Measurements from ENCODE around the gene PCBP1. TPM values are rescaled to one million over a fixed set of nuclear protein-coding genes. Genes with fewer than 3 reads are reported as not detected.

The PCBP1 gene
- total and polyA plus RNA-seq, 9 of the 15 experiments (the other 6 are each of a cell fraction or from before 2014, with no cell fraction given): 19.2 to 407 (median 78.1) TPM

DNA sequence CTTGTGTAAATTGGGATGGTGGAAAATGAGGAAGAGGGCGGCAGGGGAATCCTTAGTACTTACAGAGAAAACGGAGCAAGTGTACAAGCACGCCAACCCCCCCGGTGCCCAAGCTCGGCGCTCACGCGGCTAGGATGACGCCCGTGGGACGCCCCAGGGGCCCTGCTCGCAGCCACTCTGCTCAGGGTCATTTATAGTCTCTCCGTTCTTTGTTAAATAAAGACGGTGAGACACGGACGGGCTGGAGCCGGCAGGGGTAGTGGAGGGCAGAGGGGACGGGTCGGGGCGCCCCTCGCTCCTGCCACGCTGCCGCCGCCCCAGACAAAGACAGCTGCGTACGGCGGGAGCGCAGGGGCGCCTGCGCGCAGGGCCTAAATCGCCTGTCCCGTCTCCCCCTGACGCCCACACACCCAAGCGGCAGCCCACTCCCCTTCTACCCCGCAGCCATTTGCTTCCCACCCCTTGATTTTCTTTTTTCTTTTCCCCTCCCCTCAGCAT lies 37.8 kb downstream of the PCBP1 start (continued):
- 0 out of 2 replicates have a peak, but pooled peaks have one; percentile 12 for TF ChIP-seq NR4A1 (CRISPR knock-in tag; IDR thresholded peaks at IDR 0.05)
- no peak for TF ChIP-seq NR4A1 (tag; IDR thresholded peaks at IDR 0.05)
- peak; percentile 49 for TF ChIP-seq CHD1 (IDR thresholded peaks at IDR 0.05; ENCODE audit: low read length)
- peak; percentile 78 for TF ChIP-seq SMAD4 (CRISPR knock-in tag; conservative IDR thresholded peaks at IDR 0.05)
- peak; percentile 34 for TF ChIP-seq GATAD2B (IDR thresholded peaks at IDR 0.05; ENCODE audit: borderline replicate concordance)
- 0 out of 2 replicates have a peak, but pooled peaks have one; percentile 4 for TF ChIP-seq BRD4 (IDR thresholded peaks at IDR 0.05)
- 0 out of 2 replicates have a peak, but pooled peaks have one; percentile 7 for TF ChIP-seq CREM (IDR thresholded peaks at IDR 0.05; ENCODE audit: low read depth)
- TF ChIP-seq, protein P1, sequence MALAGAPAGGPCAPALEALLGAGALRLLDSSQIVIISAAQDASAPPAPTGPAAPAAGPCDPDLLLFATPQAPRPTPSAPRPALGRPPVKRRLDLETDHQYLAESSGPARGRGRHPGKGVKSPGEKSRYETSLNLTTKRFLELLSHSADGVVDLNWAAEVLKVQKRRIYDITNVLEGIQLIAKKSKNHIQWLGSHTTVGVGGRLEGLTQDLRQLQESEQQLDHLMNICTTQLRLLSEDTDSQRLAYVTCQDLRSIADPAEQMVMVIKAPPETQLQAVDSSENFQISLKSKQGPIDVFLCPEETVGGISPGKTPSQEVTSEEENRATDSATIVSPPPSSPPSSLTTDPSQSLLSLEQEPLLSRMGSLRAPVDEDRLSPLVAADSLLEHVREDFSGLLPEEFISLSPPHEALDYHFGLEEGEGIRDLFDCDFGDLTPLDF (CRISPR knock-in tag; IDR thresholded peaks at IDR 0.05): peak; percentile 7; the same call in 1 of the 2 replicates
- TF ChIP-seq MYC (IDR thresholded peaks at IDR 0.05; ENCODE audit: low read depth, low read length): peak; percentile 56
- no peak for TF ChIP-seq MYC (CRISPR knock-in tag; IDR thresholded peaks at IDR 0.05; ENCODE audit: borderline replicate concordance, low read depth)
- TF ChIP-seq, protein P2, sequence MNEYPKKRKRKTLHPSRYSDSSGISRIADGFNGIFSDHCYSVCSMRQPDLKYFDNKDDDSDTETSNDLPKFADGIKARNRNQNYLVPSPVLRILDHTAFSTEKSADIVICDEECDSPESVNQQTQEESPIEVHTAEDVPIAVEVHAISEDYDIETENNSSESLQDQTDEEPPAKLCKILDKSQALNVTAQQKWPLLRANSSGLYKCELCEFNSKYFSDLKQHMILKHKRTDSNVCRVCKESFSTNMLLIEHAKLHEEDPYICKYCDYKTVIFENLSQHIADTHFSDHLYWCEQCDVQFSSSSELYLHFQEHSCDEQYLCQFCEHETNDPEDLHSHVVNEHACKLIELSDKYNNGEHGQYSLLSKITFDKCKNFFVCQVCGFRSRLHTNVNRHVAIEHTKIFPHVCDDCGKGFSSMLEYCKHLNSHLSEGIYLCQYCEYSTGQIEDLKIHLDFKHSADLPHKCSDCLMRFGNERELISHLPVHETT (CRISPR knock-in tag; conservative IDR thresholded peaks at IDR 0.05 in 1 of 2, IDR thresholded peaks at IDR 0.05 in 1 of 2): peak in 1 of 2 experiments; percentile 48; a peak in 1 of 4 replicates
- no peak for TF ChIP-seq ZBTB12 (CRISPR knock-in tag; IDR thresholded peaks at IDR 0.05)
- TF ChIP-seq, protein P3, sequence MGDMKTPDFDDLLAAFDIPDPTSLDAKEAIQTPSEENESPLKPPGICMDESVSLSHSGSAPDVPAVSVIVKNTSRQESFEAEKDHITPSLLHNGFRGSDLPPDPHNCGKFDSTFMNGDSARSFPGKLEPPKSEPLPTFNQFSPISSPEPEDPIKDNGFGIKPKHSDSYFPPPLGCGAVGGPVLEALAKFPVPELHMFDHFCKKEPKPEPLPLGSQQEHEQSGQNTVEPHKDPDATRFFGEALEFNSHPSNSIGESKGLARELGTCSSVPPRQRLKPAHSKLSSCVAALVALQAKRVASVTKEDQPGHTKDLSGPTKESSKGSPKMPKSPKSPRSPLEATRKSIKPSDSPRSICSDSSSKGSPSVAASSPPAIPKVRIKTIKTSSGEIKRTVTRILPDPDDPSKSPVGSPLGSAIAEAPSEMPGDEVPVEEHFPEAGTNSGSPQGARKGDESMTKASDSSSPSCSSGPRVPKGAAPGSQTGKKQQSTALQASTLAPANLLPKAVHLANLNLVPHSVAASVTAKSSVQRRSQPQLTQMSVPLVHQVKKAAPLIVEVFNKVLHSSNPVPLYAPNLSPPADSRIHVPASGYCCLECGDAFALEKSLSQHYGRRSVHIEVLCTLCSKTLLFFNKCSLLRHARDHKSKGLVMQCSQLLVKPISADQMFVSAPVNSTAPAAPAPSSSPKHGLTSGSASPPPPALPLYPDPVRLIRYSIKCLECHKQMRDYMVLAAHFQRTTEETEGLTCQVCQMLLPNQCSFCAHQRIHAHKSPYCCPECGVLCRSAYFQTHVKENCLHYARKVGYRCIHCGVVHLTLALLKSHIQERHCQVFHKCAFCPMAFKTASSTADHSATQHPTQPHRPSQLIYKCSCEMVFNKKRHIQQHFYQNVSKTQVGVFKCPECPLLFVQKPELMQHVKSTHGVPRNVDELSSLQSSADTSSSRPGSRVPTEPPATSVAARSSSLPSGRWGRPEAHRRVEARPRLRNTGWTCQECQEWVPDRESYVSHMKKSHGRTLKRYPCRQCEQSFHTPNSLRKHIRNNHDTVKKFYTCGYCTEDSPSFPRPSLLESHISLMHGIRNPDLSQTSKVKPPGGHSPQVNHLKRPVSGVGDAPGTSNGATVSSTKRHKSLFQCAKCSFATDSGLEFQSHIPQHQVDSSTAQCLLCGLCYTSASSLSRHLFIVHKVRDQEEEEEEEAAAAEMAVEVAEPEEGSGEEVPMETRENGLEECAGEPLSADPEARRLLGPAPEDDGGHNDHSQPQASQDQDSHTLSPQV (IDR thresholded peaks at IDR 0.05): peak; percentile 92
- no peak for TF ChIP-seq E2F8 (IDR thresholded peaks at IDR 0.05; ENCODE audit: low read depth, partially characterized antibody)
- peak; percentile 50 for TF ChIP-seq TAF1 (IDR thresholded peaks at IDR 0.05; ENCODE audit: control insufficient read depth, extremely low read depth, insufficient read depth, low read length, severe bottlenecking)
- peak; percentile 56; the same call in 1 of the 2 replicates for TF ChIP-seq RNF2 (IDR thresholded peaks at IDR 0.05)

All from K562 (cell line).